Gastroesophageal sphincter (tissue), 4 donors: Measurements from ENCODE around the gene PACRG. TPM values are rescaled to one million over a fixed set of nuclear protein-coding genes. Genes with fewer than 3 reads are reported as not detected.

Source experiments
- ATAC-seq: fragments of 150-250 bp; one replicate; pipeline ENCODE4 v1.9.1; 2016; ENCODE audit warnings: mild to moderate bottlenecking, moderate library complexity
- H3K27ac ChIP-seq, 4 donors: fragments of 200-600 bp; sonication (generic) in 3 of 4; 1 replicate in 3 of 4; 2 replicates in 1 of 4; pipeline ENCODE4 v1.5.1; 2016 to 2019
- H3K27me3 ChIP-seq: fragments of 200-600 bp; sonication (generic); one replicate; pipeline ENCODE4 v1.5.1; 2019
- H3K36me3 ChIP-seq, 2 donors: fragments of 200-600 bp; sonication (generic); one replicate each; pipeline ENCODE4 v1.5.1; 2019; ENCODE audit warnings: control low read depth in 1 of 2
- H3K4me1 ChIP-seq, 3 donors: fragments of 200-600 bp; sonication (generic); 1 replicate in 2 of 3; 2 replicates in 1 of 3; pipeline ENCODE4 v1.5.1; 2016 to 2019; ENCODE audit warnings: control low read depth in 2 of 3
- H3K4me3 ChIP-seq, 2 donors: fragments of 200-600 bp; sonication (generic); one replicate each; pipeline ENCODE4 v1.5.1; 2019; ENCODE audit warnings: mild to moderate bottlenecking in 1 of 2, moderate library complexity in 1 of 2
- H3K9me3 ChIP-seq, 3 donors: fragments of 200-600 bp; sonication (generic); one replicate each; pipeline ENCODE4 v1.5.1; 2017 to 2019; ENCODE audit warnings: control low read depth in 2 of 3
- EP300 ChIP-seq: sonication (generic); formaldehyde crosslinking; IDR thresholded peaks from one replicate; pipeline ENCODE4 v1.6.1; 2017; ENCODE audit warnings: antibody characterized with exemption, mild to moderate bottlenecking
- POLR2A ChIP-seq, 2 donors: fragments of 450-650 bp; IDR thresholded peaks; one replicate each; pipeline ENCODE4 v1.6.1; 2017; ENCODE audit warnings: antibody characterized with exemption in 2 of 2, mild to moderate bottlenecking in 2 of 2, moderate library complexity in 1 of 2
- POLR2AphosphoS5 ChIP-seq: sonication (generic); formaldehyde crosslinking; IDR thresholded peaks from one replicate; pipeline ENCODE4 v1.6.1; 2017; ENCODE audit warnings: antibody characterized with exemption
- WGBS, 2 donors: methylation state at CpG; one replicate each; pipeline ENCODE4 v1.1.5; 2018; ENCODE audit warnings: low coverage in 1 of 2; 5-methylcytosine and 5-hydroxymethylcytosine counted together
- total RNA-seq, 4 donors: library from RNA; depleted of rRNA; stranded (reverse); fragments of >200 nt; gene quantifications; one replicate each; pipeline ENCODE4 v1.1.0, GENCODE V29; 2016
- TF ChIP-seq, protein P1 (sequence below), 4 experiments: fragments of 200-600 bp in 2 of 4; fragments of 450-650 bp in 2 of 4; sonication (generic) in 1 of 4; IDR thresholded peaks; one replicate each; pipeline ENCODE4 v1.5.1; 2017 to 2019; ENCODE audit warnings: antibody characterized with exemption in 4 of 4, mild to moderate bottlenecking in 2 of 4, moderate library complexity in 2 of 4

Gene PACRG
- total RNA-seq, 4 donors from 2014 or later = 1.0 to 7.0 TPM; not detected in 2

DNA sequence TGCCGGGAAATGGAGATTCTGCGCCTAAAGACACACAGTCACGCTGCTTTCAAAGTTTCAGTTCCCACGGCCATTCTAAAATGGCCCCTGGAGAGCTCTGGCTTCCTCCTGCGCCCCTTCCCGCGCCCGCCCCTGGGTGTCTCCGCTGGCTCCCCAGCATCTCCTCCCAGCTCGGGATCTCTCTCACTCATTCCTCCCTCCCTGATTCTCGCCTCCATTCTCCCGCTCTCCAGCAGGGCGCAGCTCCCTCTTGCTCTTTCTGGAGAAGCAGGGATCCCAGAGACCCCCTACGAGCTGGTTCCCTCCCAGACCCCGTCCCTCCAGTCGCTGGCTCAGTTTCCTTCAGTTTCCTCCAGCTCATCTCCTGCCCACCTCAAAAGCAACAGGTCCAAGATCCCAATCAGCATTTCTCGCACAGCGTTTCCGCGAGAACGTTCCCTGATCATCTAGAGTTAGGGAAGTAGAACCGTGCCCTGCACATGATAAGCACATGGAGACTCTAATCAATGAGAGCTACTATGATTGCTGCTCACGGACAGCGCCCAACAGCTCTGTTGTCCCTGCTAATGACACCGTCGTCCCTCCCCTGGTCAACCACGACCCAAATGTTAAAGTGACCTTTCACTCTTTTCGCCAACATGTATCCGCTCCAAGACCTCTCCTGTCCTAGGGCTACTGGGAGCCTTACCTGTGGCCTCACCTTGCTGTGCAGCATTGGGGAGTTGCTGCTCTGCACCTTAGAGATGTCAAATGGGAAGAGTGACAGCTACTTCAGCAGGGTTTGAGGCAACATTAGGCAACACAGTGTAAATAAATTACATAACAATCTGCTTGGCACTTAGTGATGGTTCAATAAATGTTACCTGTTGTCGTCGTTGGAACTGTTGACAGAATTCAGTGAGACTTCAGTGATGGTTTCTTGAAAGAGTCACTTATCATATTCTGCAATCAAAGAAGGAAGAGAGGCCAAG, 468.2 kb downstream of the PACRG start:
- no peaks in the 10 kb centered on the region for H3K9me3 ChIP-seq
- TF ChIP-seq POLR2A (IDR thresholded peaks at IDR 0.05) (no peak), EP300 (no peak), POLR2AphosphoS5 (no peak)
- TF ChIP-seq, protein P1, sequence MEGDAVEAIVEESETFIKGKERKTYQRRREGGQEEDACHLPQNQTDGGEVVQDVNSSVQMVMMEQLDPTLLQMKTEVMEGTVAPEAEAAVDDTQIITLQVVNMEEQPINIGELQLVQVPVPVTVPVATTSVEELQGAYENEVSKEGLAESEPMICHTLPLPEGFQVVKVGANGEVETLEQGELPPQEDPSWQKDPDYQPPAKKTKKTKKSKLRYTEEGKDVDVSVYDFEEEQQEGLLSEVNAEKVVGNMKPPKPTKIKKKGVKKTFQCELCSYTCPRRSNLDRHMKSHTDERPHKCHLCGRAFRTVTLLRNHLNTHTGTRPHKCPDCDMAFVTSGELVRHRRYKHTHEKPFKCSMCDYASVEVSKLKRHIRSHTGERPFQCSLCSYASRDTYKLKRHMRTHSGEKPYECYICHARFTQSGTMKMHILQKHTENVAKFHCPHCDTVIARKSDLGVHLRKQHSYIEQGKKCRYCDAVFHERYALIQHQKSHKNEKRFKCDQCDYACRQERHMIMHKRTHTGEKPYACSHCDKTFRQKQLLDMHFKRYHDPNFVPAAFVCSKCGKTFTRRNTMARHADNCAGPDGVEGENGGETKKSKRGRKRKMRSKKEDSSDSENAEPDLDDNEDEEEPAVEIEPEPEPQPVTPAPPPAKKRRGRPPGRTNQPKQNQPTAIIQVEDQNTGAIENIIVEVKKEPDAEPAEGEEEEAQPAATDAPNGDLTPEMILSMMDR (IDR thresholded peaks at IDR 0.05) = no peak
- H3K4me1 ChIP-seq = no peaks in the 10 kb centered on the region
- H3K4me3 ChIP-seq = no peak overlapping the region
- no peak for ATAC-seq
- H3K36me3 ChIP-seq = no peaks in the 10 kb centered on the region
- 88 to 93% methylated on average over 3 to 24 of the region's 31 CpGs for WGBS, 2 donors
- no peaks in the 10 kb centered on the region for H3K27me3 ChIP-seq
- H3K27ac ChIP-seq = no peak overlapping the region

DNA sequence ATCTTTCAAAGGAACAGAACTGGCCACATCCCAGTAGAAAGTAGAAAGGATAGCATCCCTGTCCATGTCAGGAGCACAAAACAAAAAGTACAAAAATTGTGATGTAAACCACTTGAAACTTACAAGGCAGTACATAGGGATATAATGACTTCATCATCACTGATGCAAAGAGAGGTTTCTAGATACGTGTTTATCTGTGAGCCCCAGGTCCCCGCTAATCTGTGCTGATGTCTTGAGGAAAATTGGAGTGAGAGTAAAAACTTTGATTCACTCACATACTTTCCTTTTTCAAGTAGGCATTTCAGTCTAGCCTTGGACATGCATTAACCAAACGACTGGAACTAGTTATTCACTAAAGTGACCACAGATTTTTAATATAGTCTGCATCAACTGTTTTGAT, 470.1 kb downstream of the PACRG start:
- H3K9me3 ChIP-seq = no peaks in the 10 kb centered on the region
- H3K4me1 ChIP-seq = no peaks in the 10 kb centered on the region
- WGBS, 2 donors = 76 to 92% methylated on average over 3 of the region's 3 CpGs
- TF ChIP-seq, protein P1 (IDR thresholded peaks at IDR 0.05) = no peak
- no peak for TF ChIP-seq EP300
- no peak for TF ChIP-seq POLR2AphosphoS5
- TF ChIP-seq POLR2A (IDR thresholded peaks at IDR 0.05) = no peak
- no peaks in the 10 kb centered on the region for H3K36me3 ChIP-seq
- no peak for ATAC-seq
- no peak overlapping the region for H3K4me3 ChIP-seq
- no peaks in the 10 kb centered on the region for H3K27me3 ChIP-seq
- no peak overlapping the region for H3K27ac ChIP-seq

DNA sequence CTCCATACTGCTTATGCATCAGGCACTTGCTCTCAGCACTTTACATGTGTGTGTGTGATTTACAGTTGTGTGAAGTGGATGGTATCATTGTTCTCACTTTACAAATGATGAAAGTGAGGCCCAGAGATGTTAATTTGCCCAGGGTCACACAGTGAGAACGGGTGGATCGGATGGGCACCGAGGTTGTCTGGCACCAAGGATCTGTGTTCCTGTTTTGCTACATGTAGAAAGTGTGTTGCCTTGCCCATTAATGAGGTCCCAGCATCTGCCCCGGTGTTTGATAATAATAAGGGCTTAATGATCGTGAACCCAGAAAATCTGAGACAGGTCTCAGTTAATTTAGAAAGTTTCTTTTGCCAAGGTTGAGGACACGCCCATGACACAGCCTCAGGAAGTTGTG, 470.6 kb downstream of the PACRG start:
- H3K4me1 ChIP-seq = no peaks in the 10 kb centered on the region
- no peaks in the 10 kb centered on the region for H3K9me3 ChIP-seq
- no peaks in the 10 kb centered on the region for H3K36me3 ChIP-seq
- no peak overlapping the region for H3K4me3 ChIP-seq
- WGBS, 2 donors = 60 to 83% methylated on average over 1 to 2 of the region's 6 CpGs
- TF ChIP-seq, protein P1 (IDR thresholded peaks at IDR 0.05) = no peak
- no peak for TF ChIP-seq POLR2A (IDR thresholded peaks at IDR 0.05)
- TF ChIP-seq POLR2AphosphoS5 = no peak
- H3K27ac ChIP-seq = no peak overlapping the region
- ATAC-seq = no peak
- H3K27me3 ChIP-seq = no peaks in the 10 kb centered on the region

DNA sequence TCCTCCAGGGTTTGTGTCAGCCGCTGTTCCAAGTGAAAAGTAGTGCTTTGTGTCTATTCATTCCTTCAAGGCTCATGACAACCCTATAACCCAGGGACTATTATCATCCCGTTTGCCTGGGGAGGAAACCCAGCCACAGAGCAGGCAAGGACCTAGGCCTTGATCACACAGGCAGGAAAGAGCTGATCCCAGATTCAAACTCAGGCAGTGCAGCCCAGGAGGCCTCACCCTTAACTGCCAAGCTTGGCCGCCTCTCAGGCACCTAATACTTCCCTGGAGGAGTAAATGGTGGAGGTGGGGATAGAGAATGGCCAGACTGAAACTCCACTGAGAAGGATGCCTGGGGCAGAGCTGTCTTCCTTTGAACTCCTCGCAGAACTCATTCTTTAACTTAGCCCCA, 471.6 kb downstream of the PACRG start:
- no peak for ATAC-seq
- Histone ChIP-seq H3K4me3 (no peak overlapping the region), H3K9me3 (no peaks in the 10 kb centered on the region), H3K36me3 (no peaks in the 10 kb centered on the region), H3K27me3 (no peaks in the 10 kb centered on the region), H3K27ac (no peak overlapping the region), H3K4me1 (no peaks in the 10 kb centered on the region)
- WGBS, 2 donors = 83 to 90% methylated on average over 2 to 3 of the region's 4 CpGs
- TF ChIP-seq POLR2A (IDR thresholded peaks at IDR 0.05) (no peak), POLR2AphosphoS5 (no peak), EP300 (no peak)
- TF ChIP-seq, protein P1 (IDR thresholded peaks at IDR 0.05) = no peak

DNA sequence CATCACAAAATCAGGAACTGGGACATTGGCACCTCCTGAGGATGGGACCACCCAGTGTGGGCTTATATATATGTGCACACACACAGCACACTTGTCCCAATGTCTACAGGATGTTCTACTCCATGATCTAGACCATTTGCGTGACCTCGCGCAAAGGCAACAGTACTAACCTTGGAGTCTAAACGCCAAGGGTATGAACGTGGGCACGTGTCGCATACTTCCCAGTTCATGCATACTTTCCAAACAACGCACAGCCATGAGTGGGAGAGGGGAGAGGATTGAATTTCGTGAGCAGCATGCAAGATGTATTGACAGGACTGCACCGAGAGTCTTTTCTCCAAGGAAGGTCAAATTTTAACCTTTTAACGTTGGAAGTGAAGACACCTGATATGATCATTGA, 472.5 kb downstream of the PACRG start:
- no peaks in the 10 kb centered on the region for H3K9me3 ChIP-seq
- TF ChIP-seq POLR2AphosphoS5 = no peak
- TF ChIP-seq, protein P1 (IDR thresholded peaks at IDR 0.05) = no peak
- TF ChIP-seq EP300 = no peak
- TF ChIP-seq POLR2A (IDR thresholded peaks at IDR 0.05) = no peak
- 95 to 97% methylated on average over 4 to 11 of the region's 11 CpGs for WGBS, 2 donors
- no peak overlapping the region for H3K4me3 ChIP-seq
- H3K4me1 ChIP-seq = no peaks in the 10 kb centered on the region
- no peaks in the 10 kb centered on the region for H3K36me3 ChIP-seq
- no peaks in the 10 kb centered on the region for H3K27me3 ChIP-seq
- no peak for ATAC-seq
- no peak overlapping the region for H3K27ac ChIP-seq
